WERI-Rb-1 (cell line): ENCODE data around the gene RIN3.
"Not testable (repeated sequence)": the region's sequence is repeated elsewhere in the genome, so short reads cannot be mapped to it uniquely, and the experiment has no call there.

Source experiments
- DNase-seq: peaks from one replicate; pipeline ENCODE4 v3.0.0-alpha.2; 2020
- H3K27ac ChIP-seq: fragments of 250-450 bp; sonication (Bioruptor Pico); 2 replicates; pipeline ENCODE4 v1.5.1; 2020; ENCODE audit warnings: mild to moderate bottlenecking, moderate library complexity
- H3K27me3 ChIP-seq: fragments of 250-450 bp; sonication (Bioruptor Pico); 2 replicates; pipeline ENCODE4 v1.5.1; 2021; ENCODE audit warnings: mild to moderate bottlenecking, low read depth, moderate library complexity; ENCODE audit not compliant: insufficient read depth, severe bottlenecking
- H3K36me3 ChIP-seq: fragments of 250-450 bp; sonication (Bioruptor Pico); 2 replicates; pipeline ENCODE4 v1.5.1; 2020; ENCODE audit warnings: mild to moderate bottlenecking, moderate library complexity
- H3K4me3 ChIP-seq: 2 replicates; pipeline ENCODE4 v1.5.1; 2011; ENCODE audit warnings: low read depth, mild to moderate bottlenecking, control low read depth, low read length
- H3K9me3 ChIP-seq: fragments of 250-450 bp; sonication (Bioruptor Pico); 2 replicates; pipeline ENCODE4 v1.5.1; 2021; ENCODE audit warnings: mild to moderate bottlenecking, moderate library complexity; ENCODE audit not compliant: severe bottlenecking
- TF ChIP-seq, protein P1 (sequence below): IDR thresholded peaks from 2 replicates; pipeline ENCODE4 v1.5.1; 2011; ENCODE audit warnings: low read depth, mild to moderate bottlenecking, control low read depth, inconsistent platforms, low read length

Gene RIN3

DNA sequence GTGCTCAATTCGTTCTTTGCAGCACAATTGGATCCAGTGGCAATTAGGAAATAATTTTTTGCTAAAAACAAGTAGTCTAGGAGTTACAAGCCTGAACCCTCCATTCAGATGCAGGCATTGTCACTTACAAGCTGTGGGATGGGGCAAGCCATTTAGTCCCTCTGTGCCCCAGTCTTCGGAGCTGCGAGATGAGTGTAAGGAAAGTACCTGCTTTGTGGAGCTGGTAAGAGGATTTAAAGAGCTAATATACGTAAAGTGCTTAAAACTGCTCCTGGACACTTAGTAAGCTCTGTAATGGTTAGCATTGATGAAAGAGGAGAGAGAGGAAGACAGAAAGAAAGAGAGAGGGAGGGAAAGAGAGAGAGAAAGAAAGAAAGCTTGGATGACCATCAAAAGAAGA lies 122.3 kb downstream of the RIN3 start:
- DNase-seq: peak; percentile 64
- TF ChIP-seq, protein P1, sequence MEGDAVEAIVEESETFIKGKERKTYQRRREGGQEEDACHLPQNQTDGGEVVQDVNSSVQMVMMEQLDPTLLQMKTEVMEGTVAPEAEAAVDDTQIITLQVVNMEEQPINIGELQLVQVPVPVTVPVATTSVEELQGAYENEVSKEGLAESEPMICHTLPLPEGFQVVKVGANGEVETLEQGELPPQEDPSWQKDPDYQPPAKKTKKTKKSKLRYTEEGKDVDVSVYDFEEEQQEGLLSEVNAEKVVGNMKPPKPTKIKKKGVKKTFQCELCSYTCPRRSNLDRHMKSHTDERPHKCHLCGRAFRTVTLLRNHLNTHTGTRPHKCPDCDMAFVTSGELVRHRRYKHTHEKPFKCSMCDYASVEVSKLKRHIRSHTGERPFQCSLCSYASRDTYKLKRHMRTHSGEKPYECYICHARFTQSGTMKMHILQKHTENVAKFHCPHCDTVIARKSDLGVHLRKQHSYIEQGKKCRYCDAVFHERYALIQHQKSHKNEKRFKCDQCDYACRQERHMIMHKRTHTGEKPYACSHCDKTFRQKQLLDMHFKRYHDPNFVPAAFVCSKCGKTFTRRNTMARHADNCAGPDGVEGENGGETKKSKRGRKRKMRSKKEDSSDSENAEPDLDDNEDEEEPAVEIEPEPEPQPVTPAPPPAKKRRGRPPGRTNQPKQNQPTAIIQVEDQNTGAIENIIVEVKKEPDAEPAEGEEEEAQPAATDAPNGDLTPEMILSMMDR: no peak
- Histone ChIP-seq H3K9me3 (no peaks in the 10 kb centered on the region), H3K4me3 (no peak overlapping the region), H3K27ac (no peak overlapping the region; the same call in 1 of the 2 replicates), H3K36me3 (no peaks in the 10 kb centered on the region), H3K27me3 (no peaks in the 10 kb centered on the region)

DNA sequence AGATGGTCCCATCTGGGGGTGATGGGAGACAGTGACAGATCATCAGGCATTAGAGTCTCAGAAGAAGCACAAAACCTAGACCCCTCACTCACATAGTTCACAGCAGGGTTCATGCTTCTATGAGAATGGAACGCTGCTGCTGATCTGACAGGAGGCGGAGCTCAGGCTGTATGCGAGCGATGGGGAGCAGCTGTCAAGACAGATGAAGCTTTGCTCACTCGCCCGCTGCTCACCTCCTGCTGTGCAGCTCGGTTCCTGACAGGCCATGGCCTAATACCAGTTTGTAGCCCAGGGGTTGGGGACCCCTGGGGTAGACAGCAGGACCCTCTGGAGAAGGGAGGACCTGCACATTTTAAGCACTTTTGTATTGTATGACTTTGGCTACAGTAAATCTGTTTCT lies 123.6 kb downstream of the RIN3 start:
- Histone ChIP-seq H3K9me3 (no peaks in the 10 kb centered on the region), H3K36me3 (no peaks in the 10 kb centered on the region), H3K4me3 (no peak overlapping the region), H3K27me3 (no peaks in the 10 kb centered on the region), H3K27ac (peak overlapping the region; percentile 21; the same call in 1 of the 2 replicates)
- TF ChIP-seq, protein P1: 0 out of 2 replicates have a peak, but pooled peaks have one; percentile 7
- peak; percentile 92 for DNase-seq

DNA sequence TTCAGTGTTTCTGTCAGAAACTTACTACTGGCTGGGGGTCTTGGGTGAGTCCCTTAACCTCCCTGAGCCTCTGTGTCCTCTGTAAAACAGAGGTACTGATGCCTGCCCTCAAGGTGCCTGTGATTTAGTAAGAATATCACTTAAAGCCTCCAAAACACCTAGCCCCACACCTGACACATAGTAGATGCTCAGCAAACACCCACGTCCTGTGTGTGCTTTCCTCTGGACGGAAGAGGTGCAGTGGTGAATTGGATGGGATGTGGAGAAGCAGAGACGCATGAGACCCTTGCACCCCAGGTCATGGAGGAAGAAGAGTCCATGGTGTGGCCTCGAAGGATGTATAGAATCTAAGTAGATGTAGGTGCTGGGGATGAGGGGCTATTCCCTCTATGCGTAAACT lies 124.3 kb downstream of the RIN3 start:
- Histone ChIP-seq H3K36me3 (no peaks in the 10 kb centered on the region), H3K9me3 (no peaks in the 10 kb centered on the region), H3K27ac (peak overlapping the region; percentile 21; the same call in 1 of the 2 replicates), H3K27me3 (no peaks in the 10 kb centered on the region), H3K4me3 (no peak overlapping the region)
- no peak for DNase-seq
- TF ChIP-seq, protein P1: no peak

- TF ChIP-seq, protein P1: no peak
- no peaks in the 10 kb centered on the region for H3K27me3 ChIP-seq
- DNase-seq: no peak
- no peak overlapping the region for H3K4me3 ChIP-seq
- H3K9me3 ChIP-seq: no peaks in the 10 kb centered on the region
- no peak overlapping the region for H3K27ac ChIP-seq
- H3K36me3 ChIP-seq: no peaks in the 10 kb centered on the region
Measured at GRCh38 chr14:92638266-92638665, 124.7 kb downstream of the RIN3 start.

GRCh38 chr14:92638904-92639303 lies 125.3 kb downstream of the RIN3 start:
- H3K27ac ChIP-seq: no peak overlapping the region
- no peak for DNase-seq
- H3K27me3 ChIP-seq: no peaks in the 10 kb centered on the region
- no peaks in the 10 kb centered on the region for H3K36me3 ChIP-seq
- H3K4me3 ChIP-seq: no peak overlapping the region
- no peaks in the 10 kb centered on the region for H3K9me3 ChIP-seq
- TF ChIP-seq, protein P1: no peak

GRCh38 chr14:92639472-92640117 lies 126.0 kb downstream of the RIN3 start:
- H3K9me3 ChIP-seq, H3K4me3 ChIP-seq, H3K36me3 ChIP-seq, H3K27me3 ChIP-seq, DNase-seq, H3K27ac ChIP-seq: not testable (repeated sequence)
